Erythroblast (primary cell): Measurements from ENCODE around the gene DUS2.
"Not testable (repeated sequence)": the region's sequence is repeated elsewhere in the genome, so short reads cannot be mapped to it uniquely, and the experiment has no call there.

Experiments
- GATA1 ChIP-seq: IDR thresholded peaks from 2 replicates; pipeline ENCODE4 v1.6.1; 2011; ENCODE audit warnings: low read depth, mild to moderate bottlenecking, control low read depth, low read length, moderate library complexity
- POLR2A ChIP-seq: IDR thresholded peaks from 2 replicates; pipeline ENCODE4 v1.6.1; 2011; ENCODE audit warnings: mild to moderate bottlenecking, low read length

- not testable (repeated sequence) for TF ChIP-seq POLR2A, GATA1
These were observed 13.2 kb upstream of the DUS2 start for GRCh38 chr16:68009872-68010271.
